Esophagus squamous epithelium (tissue), 4 donors: ENCODE results near the gene HENMT1.

ENCODE experiments used
- CTCF ChIP-seq, 6 experiments: fragments of 450-650 bp in 4 of 6; fragments of 200-600 bp in 2 of 6; sonication (generic) in 2 of 6; IDR thresholded peaks; one replicate each; pipeline ENCODE4 v1.5.1; 2016 to 2019; ENCODE audit warnings: antibody characterized with exemption in 6 of 6, mild to moderate bottlenecking in 4 of 6, moderate library complexity in 4 of 6
- POLR2A ChIP-seq, 4 donors: fragments of 450-650 bp; IDR thresholded peaks; one replicate each; pipeline ENCODE4 v1.6.1; 2017; ENCODE audit warnings: antibody characterized with exemption in 4 of 4, mild to moderate bottlenecking in 4 of 4, moderate library complexity in 3 of 4

GRCh38 chr1:108606478-108606877 lies 54.4 kb downstream of the HENMT1 start:
- TF ChIP-seq CTCF (IDR thresholded peaks at IDR 0.05), result no peak
- no peak for TF ChIP-seq POLR2A (IDR thresholded peaks at IDR 0.05)
